K562 treated with DMSO at 1 percent for 48 hours (cell line): Measurements from ENCODE around the gene TPRA1. TPM values are rescaled to one million over a fixed set of nuclear protein-coding genes. Genes with fewer than 3 reads are reported as not detected.

Source experiments
- total RNA-seq: library from RNA; unstranded; fragments of 300-600 nt; gene quantifications from 2 replicates; pipeline ENCODE4 v1.2.3, GENCODE V29; 2022; ENCODE audit warnings: low replicate concordance; ENCODE audit errors: extremely low read depth

The TPRA1 gene
- not detected in 2 replicates for total RNA-seq

DNA sequence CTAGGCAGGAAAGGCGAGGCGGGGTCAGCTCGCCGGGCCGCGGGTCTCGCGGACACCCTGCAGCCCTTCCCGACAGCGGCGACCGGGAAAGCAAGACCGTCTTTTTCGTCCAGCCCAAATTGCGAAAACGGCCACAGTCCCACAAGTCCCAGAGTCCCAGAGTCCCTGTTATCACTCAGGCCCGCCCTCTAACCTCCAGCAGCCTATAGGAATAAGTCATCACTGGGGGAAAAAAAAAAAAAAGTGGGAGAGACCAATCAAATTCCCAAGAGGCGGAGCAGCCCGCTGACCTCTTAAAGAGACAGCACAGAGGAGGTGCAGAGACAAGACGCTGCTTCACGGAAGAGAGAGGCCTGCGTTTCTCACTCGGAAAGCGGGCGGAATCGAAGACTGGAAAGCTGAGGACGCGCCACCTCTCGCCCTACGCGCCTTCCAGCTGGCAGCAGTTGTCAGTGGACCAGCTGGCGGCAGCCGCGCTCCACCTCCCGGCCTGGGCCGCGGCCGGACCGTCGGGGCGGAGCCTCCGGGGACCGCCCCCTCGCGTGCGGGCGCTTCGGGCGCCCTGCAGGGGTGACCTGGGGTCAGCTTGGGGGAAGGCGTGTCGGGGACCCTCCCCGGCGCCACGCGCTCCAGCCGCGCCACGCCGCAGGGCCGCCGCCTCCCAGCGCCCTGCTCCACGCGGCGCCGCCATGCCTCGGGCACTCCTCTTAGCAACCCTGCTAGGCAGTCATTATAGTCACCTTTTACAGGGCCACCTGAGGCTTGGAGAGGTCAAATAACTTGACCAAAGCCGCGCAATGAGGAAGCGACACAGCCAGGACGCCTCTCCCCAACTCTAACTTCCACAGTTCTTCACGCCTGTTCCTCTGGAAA is at the start of gene TPRA1:
Gene TPRA1 (minus strand): TSS at position 141 of the 873 bp plus-strand sequence. CDS start 10,587 bp downstream, outside the sequence.

DNA sequence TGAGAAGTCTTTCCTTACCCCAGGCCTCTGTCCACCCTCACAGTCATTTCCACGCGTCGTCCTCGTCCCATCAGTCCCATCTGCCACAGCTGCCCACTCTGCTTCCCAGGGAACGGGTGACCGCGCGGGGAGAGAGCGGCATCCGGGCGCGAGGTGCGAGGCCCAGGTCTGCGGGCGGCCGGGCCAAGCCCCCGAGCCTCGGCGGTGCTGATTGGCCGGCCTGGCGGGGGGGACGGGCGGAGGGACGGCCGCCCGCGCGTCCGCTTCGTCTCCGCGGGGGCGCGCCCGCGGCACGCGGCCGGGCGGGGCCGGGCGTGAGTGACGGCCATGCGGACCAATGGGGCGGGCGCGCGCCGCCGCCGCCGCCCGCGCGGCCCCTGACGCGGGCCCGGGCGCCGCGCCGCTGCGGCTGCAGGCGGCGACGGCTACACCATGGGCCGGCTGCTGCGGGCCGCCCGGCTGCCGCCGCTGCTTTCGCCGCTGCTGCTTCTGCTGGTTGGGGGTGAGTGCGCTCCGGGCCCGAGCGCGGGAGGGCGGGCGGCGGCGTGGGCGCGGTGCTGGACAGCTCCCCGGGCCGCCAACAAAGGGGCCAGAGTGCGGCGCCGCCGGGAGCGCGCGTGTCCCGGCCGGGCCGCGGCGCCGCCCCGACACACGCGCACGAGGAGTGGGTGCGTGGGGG is 38.4 kb upstream of the TPRA1 start, which contains the start of gene PODXL2:
Gene PODXL2 (plus strand): TSS at position 398 of the 679 bp plus-strand sequence. CDS start 35 bp downstream, at position 433.

Other genes starting within 250 kb of the TPRA1 start
- gene MCM2, start 7.7 kb upstream of the TPRA1 start, total RNA-seq: not detected in 2 replicates
- gene PODXL2, start 38.5 kb upstream of the TPRA1 start, total RNA-seq: not detected in 2 replicates
- gene ABTB1, start 82.2 kb upstream of the TPRA1 start, total RNA-seq: not detected in 2 replicates
- not detected in 2 replicates for gene MGLL, start 231.8 kb upstream of the TPRA1 start, total RNA-seq